ENCODE results near the gene FAM50A. TPM values are rescaled to one million over a fixed set of nuclear protein-coding genes. Genes with fewer than 3 reads are reported as not detected.
A peak's percentile ranks its signal among the peaks of the same experiment; 100 is the strongest.

FAM50A gene
- total and polyA plus RNA-seq, 4 donors = 17.9 to 94.8 (median 64.8) TPM

- no peak for DNase-seq (ENCODE audit: low read depth in 4 of 6, low spot score in 6 of 6)
- Histone ChIP-seq H3K9me3 (ENCODE audit: control insufficient read depth, insufficient read depth, low read length) (no peaks in the 10 kb centered on the region), H3K27me3 (ENCODE audit: control insufficient read depth, insufficient read depth, low read length) (no peaks in the 10 kb centered on the region), H3K4me3 (ENCODE audit: low read depth, low read length) (no peak overlapping the region), H3K4me1 (ENCODE audit: control insufficient read depth, insufficient read depth, low read length) (peaks cover 25% of the 10 kb centered on the region), H3K27ac (ENCODE audit: low read depth, low read length) (no peak overlapping the region), H3K36me3 (ENCODE audit: control insufficient read depth, insufficient read depth, low read length) (peaks cover 64% of the 10 kb centered on the region)
- 90% methylated on average over 14 of the region's 14 CpGs for WGBS (ENCODE audit: insufficient coverage)
These were observed 4.5 kb downstream of the FAM50A start for GRCh38 chrX:154448484-154448883.

- DNase-seq (ENCODE audit: low read depth in 4 of 6, low spot score in 6 of 6) = no peak
- no peak overlapping the region for H3K4me3 ChIP-seq (ENCODE audit: low read depth, low read length)
- WGBS (ENCODE audit: insufficient coverage) = 91% methylated on average over 18 of the region's 18 CpGs
- peaks cover 19% of the 10 kb centered on the region for H3K4me1 ChIP-seq (ENCODE audit: control insufficient read depth, insufficient read depth, low read length)
- no peak overlapping the region for H3K27ac ChIP-seq (ENCODE audit: low read depth, low read length)
- H3K9me3 ChIP-seq (ENCODE audit: control insufficient read depth, insufficient read depth, low read length) = no peaks in the 10 kb centered on the region
- no peaks in the 10 kb centered on the region for H3K27me3 ChIP-seq (ENCODE audit: control insufficient read depth, insufficient read depth, low read length)
- peaks cover 62% of the 10 kb centered on the region for H3K36me3 ChIP-seq (ENCODE audit: control insufficient read depth, insufficient read depth, low read length)
These were observed 5.7 kb downstream of the FAM50A start for GRCh38 chrX:154449618-154450017.

GRCh38 chrX:154450312-154450711 is 6.4 kb downstream of the FAM50A start:
- Histone ChIP-seq H3K27me3 (ENCODE audit: control insufficient read depth, insufficient read depth, low read length) (no peaks in the 10 kb centered on the region), H3K9me3 (ENCODE audit: control insufficient read depth, insufficient read depth, low read length) (no peaks in the 10 kb centered on the region), H3K36me3 (ENCODE audit: control insufficient read depth, insufficient read depth, low read length) (peaks cover 61% of the 10 kb centered on the region), H3K4me3 (ENCODE audit: low read depth, low read length) (no peak overlapping the region), H3K27ac (ENCODE audit: low read depth, low read length) (no peak overlapping the region), H3K4me1 (ENCODE audit: control insufficient read depth, insufficient read depth, low read length) (peaks cover 12% of the 10 kb centered on the region)
- 73% methylated on average over 17 of the region's 17 CpGs for WGBS (ENCODE audit: insufficient coverage)
- DNase-seq (ENCODE audit: low read depth in 4 of 6, low spot score in 6 of 6) = no peak

- peak in 1 of 6 donors; percentile 27 for DNase-seq (ENCODE audit: low read depth in 4 of 6, low spot score in 6 of 6)
- Histone ChIP-seq H3K9me3 (ENCODE audit: control insufficient read depth, insufficient read depth, low read length) (no peaks in the 10 kb centered on the region), H3K36me3 (ENCODE audit: control insufficient read depth, insufficient read depth, low read length) (peaks cover 43% of the 10 kb centered on the region), H3K4me1 (ENCODE audit: control insufficient read depth, insufficient read depth, low read length) (peaks cover 3% of the 10 kb centered on the region), H3K27ac (ENCODE audit: low read depth, low read length) (no peak overlapping the region), H3K4me3 (ENCODE audit: low read depth, low read length) (no peak overlapping the region), H3K27me3 (ENCODE audit: control insufficient read depth, insufficient read depth, low read length) (no peaks in the 10 kb centered on the region)
- WGBS (ENCODE audit: insufficient coverage) = 89% methylated on average over 5 of the region's 9 CpGs
These were observed 8.9 kb downstream of the FAM50A start for GRCh38 chrX:154452823-154453222.

- Histone ChIP-seq H3K4me1 (ENCODE audit: control insufficient read depth, insufficient read depth, low read length) (peaks cover 32% of the 10 kb centered on the region), H3K27ac (ENCODE audit: low read depth, low read length) (no peak overlapping the region), H3K36me3 (ENCODE audit: control insufficient read depth, insufficient read depth, low read length) (peaks cover 29% of the 10 kb centered on the region), H3K9me3 (ENCODE audit: control insufficient read depth, insufficient read depth, low read length) (no peaks in the 10 kb centered on the region), H3K4me3 (ENCODE audit: low read depth, low read length) (peak overlapping the region; percentile 33), H3K27me3 (ENCODE audit: control insufficient read depth, insufficient read depth, low read length) (no peaks in the 10 kb centered on the region)
- 23% methylated on average over 63 of the region's 65 CpGs for WGBS (ENCODE audit: insufficient coverage)
- DNase-seq (ENCODE audit: low read depth in 4 of 6, low spot score in 6 of 6) = peak in 2 of 6 donors; percentile 61 to 63
These were observed 13.7 kb downstream of the FAM50A start for GRCh38 chrX:154457491-154458115.

GRCh38 chrX:154458116-154458953 is 14.4 kb downstream of the FAM50A start, which contains the start of gene PLXNA3:
PLXNA3 (plus strand) TSS chrX:154458281; CDS start chrX:154460184, 1,903 bp downstream.
- Histone ChIP-seq H3K27ac (ENCODE audit: low read depth, low read length) (peak within 1 kb of the TSS; percentile 33), H3K9me3 (ENCODE audit: control insufficient read depth, insufficient read depth, low read length) (no peaks in the 10 kb centered on the region), H3K4me1 (ENCODE audit: control insufficient read depth, insufficient read depth, low read length) (peaks cover 32% of the 10 kb centered on the region), H3K4me3 (ENCODE audit: low read depth, low read length) (peak within 1 kb of the TSS; percentile 67), H3K36me3 (ENCODE audit: control insufficient read depth, insufficient read depth, low read length) (peaks cover 33% of the 10 kb centered on the region), H3K27me3 (ENCODE audit: control insufficient read depth, insufficient read depth, low read length) (no peaks in the 10 kb centered on the region)
- peak in 2 of 6 donors; percentile 58 to 74 for DNase-seq (ENCODE audit: low read depth in 4 of 6, low spot score in 6 of 6)
- WGBS (ENCODE audit: insufficient coverage) = 19% methylated on average over 87 of the region's 88 CpGs

GRCh38 chrX:154458954-154459778 is 15.2 kb downstream of the FAM50A start:
- H3K36me3 ChIP-seq (ENCODE audit: control insufficient read depth, insufficient read depth, low read length) = peaks cover 41% of the 10 kb centered on the region
- DNase-seq (ENCODE audit: low read depth in 4 of 6, low spot score in 6 of 6) = peak in 2 of 6 donors; percentile 33 to 53
- no peaks in the 10 kb centered on the region for H3K9me3 ChIP-seq (ENCODE audit: control insufficient read depth, insufficient read depth, low read length)
- 49% methylated on average over 13 of the region's 15 CpGs for WGBS (ENCODE audit: insufficient coverage)
- H3K27me3 ChIP-seq (ENCODE audit: control insufficient read depth, insufficient read depth, low read length) = no peaks in the 10 kb centered on the region
- peaks cover 32% of the 10 kb centered on the region for H3K4me1 ChIP-seq (ENCODE audit: control insufficient read depth, insufficient read depth, low read length)
- H3K27ac ChIP-seq (ENCODE audit: low read depth, low read length) = peak overlapping the region; percentile 57
- peak overlapping the region; percentile 67 for H3K4me3 ChIP-seq (ENCODE audit: low read depth, low read length)

- H3K27me3 ChIP-seq (ENCODE audit: control insufficient read depth, insufficient read depth, low read length) = no peaks in the 10 kb centered on the region
- peaks cover 48% of the 10 kb centered on the region for H3K36me3 ChIP-seq (ENCODE audit: control insufficient read depth, insufficient read depth, low read length)
- peak in 2 of 6 donors; percentile 21 to 28 for DNase-seq (ENCODE audit: low read depth in 4 of 6, low spot score in 6 of 6)
- no peak overlapping the region for H3K27ac ChIP-seq (ENCODE audit: low read depth, low read length)
- H3K4me1 ChIP-seq (ENCODE audit: control insufficient read depth, insufficient read depth, low read length) = peaks cover 32% of the 10 kb centered on the region
- 61% methylated on average over 11 of the region's 14 CpGs for WGBS (ENCODE audit: insufficient coverage)
- no peaks in the 10 kb centered on the region for H3K9me3 ChIP-seq (ENCODE audit: control insufficient read depth, insufficient read depth, low read length)
- peak overlapping the region; percentile 67 for H3K4me3 ChIP-seq (ENCODE audit: low read depth, low read length)
These were observed 15.9 kb downstream of the FAM50A start for GRCh38 chrX:154459832-154460231.

GRCh38 chrX:154460326-154460725 is 16.4 kb downstream of the FAM50A start:
- H3K27me3 ChIP-seq (ENCODE audit: control insufficient read depth, insufficient read depth, low read length) = no peaks in the 10 kb centered on the region
- no peaks in the 10 kb centered on the region for H3K9me3 ChIP-seq (ENCODE audit: control insufficient read depth, insufficient read depth, low read length)
- WGBS (ENCODE audit: insufficient coverage) = 76% methylated on average over 26 of the region's 26 CpGs
- H3K4me1 ChIP-seq (ENCODE audit: control insufficient read depth, insufficient read depth, low read length) = peaks cover 32% of the 10 kb centered on the region
- H3K4me3 ChIP-seq (ENCODE audit: low read depth, low read length) = no peak overlapping the region
- peak in 1 of 6 donors; percentile 44 for DNase-seq (ENCODE audit: low read depth in 4 of 6, low spot score in 6 of 6)
- H3K27ac ChIP-seq (ENCODE audit: low read depth, low read length) = no peak overlapping the region
- H3K36me3 ChIP-seq (ENCODE audit: control insufficient read depth, insufficient read depth, low read length) = peaks cover 53% of the 10 kb centered on the region

Measured in spinal cord (tissue), 10 donors.